Measurements from ENCODE around the gene KRT74.

Gene KRT74

DNA sequence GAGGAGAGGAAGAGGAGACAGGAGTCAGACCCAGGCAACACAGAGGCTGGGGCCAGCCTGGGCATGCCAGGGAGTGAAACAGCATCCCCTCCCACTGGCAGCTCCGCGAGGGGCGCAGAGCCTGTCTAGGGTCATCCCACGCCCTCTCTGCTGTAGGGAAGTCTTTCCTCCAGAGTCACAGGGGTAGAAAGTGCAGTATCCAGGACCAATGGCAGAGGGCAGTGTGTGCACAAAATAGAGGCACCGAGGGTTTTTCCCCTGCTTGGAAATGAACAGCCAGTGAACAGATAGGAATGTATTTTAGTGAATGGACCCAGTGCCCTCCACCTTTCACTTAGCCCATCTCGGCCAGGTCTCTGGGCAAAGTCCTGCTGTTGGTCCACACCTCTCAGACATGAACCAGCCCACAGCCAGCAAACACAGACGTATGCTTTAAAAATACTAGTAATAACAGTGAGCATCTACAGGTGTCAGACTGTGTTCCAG, 9.4 kb upstream of the KRT74 start:
- Histone ChIP-seq H3K9me3 (ENCODE audit: severe bottlenecking) (no peaks in the 10 kb centered on the region), H3K27ac (ENCODE audit: poor library complexity, severe bottlenecking) (peak overlapping the region; percentile 83), H3K27me3 (ENCODE audit: insufficient read depth, poor library complexity, severe bottlenecking) (no peaks in the 10 kb centered on the region), H3K4me1 (ENCODE audit: insufficient read depth, poor library complexity, severe bottlenecking) (peaks cover 40% of the 10 kb centered on the region), H3K4me3 (ENCODE audit: severe bottlenecking) (no peak overlapping the region), H3K36me3 (ENCODE audit: low read depth) (no peaks in the 10 kb centered on the region)
- DNase-seq (ENCODE audit: low spot score) (peak; percentile 94), ATAC-seq (ENCODE audit: low read depth) (peak; percentile 93)
- TF ChIP-seq, protein P1, sequence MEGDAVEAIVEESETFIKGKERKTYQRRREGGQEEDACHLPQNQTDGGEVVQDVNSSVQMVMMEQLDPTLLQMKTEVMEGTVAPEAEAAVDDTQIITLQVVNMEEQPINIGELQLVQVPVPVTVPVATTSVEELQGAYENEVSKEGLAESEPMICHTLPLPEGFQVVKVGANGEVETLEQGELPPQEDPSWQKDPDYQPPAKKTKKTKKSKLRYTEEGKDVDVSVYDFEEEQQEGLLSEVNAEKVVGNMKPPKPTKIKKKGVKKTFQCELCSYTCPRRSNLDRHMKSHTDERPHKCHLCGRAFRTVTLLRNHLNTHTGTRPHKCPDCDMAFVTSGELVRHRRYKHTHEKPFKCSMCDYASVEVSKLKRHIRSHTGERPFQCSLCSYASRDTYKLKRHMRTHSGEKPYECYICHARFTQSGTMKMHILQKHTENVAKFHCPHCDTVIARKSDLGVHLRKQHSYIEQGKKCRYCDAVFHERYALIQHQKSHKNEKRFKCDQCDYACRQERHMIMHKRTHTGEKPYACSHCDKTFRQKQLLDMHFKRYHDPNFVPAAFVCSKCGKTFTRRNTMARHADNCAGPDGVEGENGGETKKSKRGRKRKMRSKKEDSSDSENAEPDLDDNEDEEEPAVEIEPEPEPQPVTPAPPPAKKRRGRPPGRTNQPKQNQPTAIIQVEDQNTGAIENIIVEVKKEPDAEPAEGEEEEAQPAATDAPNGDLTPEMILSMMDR (IDR thresholded peaks at IDR 0.05; ENCODE audit: poor library complexity, severe bottlenecking), result peak; percentile 88

GRCh38 chr12:52582486-52582885, 8.8 kb upstream of the KRT74 start:
- ATAC-seq (ENCODE audit: low read depth), result peak; percentile 1; the same call in 1 of the 3 replicates
- Histone ChIP-seq H3K27me3 (ENCODE audit: insufficient read depth, poor library complexity, severe bottlenecking) (no peaks in the 10 kb centered on the region), H3K27ac (ENCODE audit: poor library complexity, severe bottlenecking) (peak overlapping the region; percentile 83), H3K9me3 (ENCODE audit: severe bottlenecking) (no peaks in the 10 kb centered on the region), H3K36me3 (ENCODE audit: low read depth) (no peaks in the 10 kb centered on the region), H3K4me3 (ENCODE audit: severe bottlenecking) (no peak overlapping the region), H3K4me1 (ENCODE audit: insufficient read depth, poor library complexity, severe bottlenecking) (peaks cover 40% of the 10 kb centered on the region)
- TF ChIP-seq, protein P1 (IDR thresholded peaks at IDR 0.05; ENCODE audit: poor library complexity, severe bottlenecking), result no peak
- DNase-seq (ENCODE audit: low spot score), result no peak

DNA sequence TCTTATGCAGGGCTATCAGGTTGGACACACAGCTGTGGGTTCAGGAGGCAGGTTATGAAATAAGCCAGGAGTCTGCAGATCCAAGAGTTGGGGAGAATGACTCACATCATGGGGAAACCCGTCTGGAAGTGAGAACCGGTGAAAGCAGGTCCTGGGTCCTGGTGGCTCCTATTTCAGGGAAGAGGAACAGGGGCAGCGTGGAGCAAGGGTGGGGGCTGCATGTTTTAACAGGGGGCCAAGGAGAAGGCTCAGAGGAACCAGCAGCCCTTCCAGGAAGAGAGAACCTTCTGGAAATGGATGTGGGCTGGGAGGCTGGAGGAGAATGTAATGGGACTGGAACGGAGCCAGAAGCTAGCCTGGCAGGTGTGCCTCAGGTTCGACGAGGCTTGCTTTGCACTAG, 7.8 kb upstream of the KRT74 start:
- no peaks in the 10 kb centered on the region for H3K27me3 ChIP-seq (ENCODE audit: insufficient read depth, poor library complexity, severe bottlenecking)
- TF ChIP-seq, protein P1 (IDR thresholded peaks at IDR 0.05; ENCODE audit: poor library complexity, severe bottlenecking), result no peak
- no peaks in the 10 kb centered on the region for H3K36me3 ChIP-seq (ENCODE audit: low read depth)
- peaks cover 40% of the 10 kb centered on the region for H3K4me1 ChIP-seq (ENCODE audit: insufficient read depth, poor library complexity, severe bottlenecking)
- no peak overlapping the region for H3K4me3 ChIP-seq (ENCODE audit: severe bottlenecking)
- H3K27ac ChIP-seq (ENCODE audit: poor library complexity, severe bottlenecking), result peak overlapping the region; percentile 83
- no peaks in the 10 kb centered on the region for H3K9me3 ChIP-seq (ENCODE audit: severe bottlenecking)
- peak; percentile 64 for ATAC-seq (ENCODE audit: low read depth)
- peak; percentile 71 for DNase-seq (ENCODE audit: low spot score)

DNA sequence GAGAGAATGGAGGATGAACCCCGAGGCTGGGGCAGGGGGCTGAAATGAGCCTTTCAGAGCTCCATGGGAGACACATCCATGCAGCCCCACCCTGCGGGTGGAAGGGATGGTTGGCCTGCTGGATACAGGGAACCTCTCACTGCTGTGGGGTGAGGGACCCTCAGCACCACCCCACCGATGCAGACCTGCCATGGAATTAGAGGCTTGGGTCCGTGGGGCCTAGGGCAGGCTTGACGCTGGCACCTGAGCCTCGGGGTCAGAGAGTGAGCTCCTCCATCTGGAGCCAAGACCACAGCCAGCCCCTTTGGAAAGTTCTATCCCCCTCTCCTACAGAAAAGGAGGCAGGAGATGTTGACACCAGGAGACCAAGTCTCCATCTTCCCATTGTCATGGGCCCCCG, 7.4 kb upstream of the KRT74 start:
- no peak for ATAC-seq (ENCODE audit: low read depth)
- Histone ChIP-seq H3K9me3 (ENCODE audit: severe bottlenecking) (no peaks in the 10 kb centered on the region), H3K27me3 (ENCODE audit: insufficient read depth, poor library complexity, severe bottlenecking) (no peaks in the 10 kb centered on the region)

DNA sequence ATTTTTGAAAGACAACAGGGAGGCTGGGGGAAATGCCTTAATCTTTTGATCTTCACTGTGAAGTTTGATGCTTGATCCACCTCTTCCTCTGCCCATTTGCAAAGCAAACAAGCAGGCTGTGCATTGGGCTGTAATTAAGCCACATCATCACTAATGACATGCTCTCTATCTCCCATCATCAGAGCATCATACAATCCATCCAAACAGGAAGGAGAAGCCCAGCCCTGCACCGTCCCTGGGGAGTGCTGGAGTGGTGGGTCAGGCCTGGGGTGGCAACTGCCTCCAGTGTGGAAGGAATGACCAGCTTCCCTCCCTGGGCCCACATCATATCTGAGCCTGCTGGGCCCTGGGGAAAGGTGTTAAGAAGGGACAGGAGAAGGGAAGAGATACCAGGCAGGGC, 6.9 kb upstream of the KRT74 start:
- TF ChIP-seq, protein P1 (IDR thresholded peaks at IDR 0.05; ENCODE audit: poor library complexity, severe bottlenecking), result no peak
- no peak for ATAC-seq (ENCODE audit: low read depth)

More for the DNA sequence above, 7.4 kb upstream of the KRT74 start:
- Histone ChIP-seq H3K4me1 (ENCODE audit: insufficient read depth, poor library complexity, severe bottlenecking) (peaks cover 40% of the 10 kb centered on the region), H3K4me3 (ENCODE audit: severe bottlenecking) (no peak overlapping the region), H3K27ac (ENCODE audit: poor library complexity, severe bottlenecking) (peak overlapping the region; percentile 83), H3K36me3 (ENCODE audit: low read depth) (no peaks in the 10 kb centered on the region)
- TF ChIP-seq, protein P1 (IDR thresholded peaks at IDR 0.05; ENCODE audit: poor library complexity, severe bottlenecking), result no peak
- DNase-seq (ENCODE audit: low spot score), result peak; percentile 38

More for the DNA sequence above, 6.9 kb upstream of the KRT74 start:
- no peaks in the 10 kb centered on the region for H3K9me3 ChIP-seq (ENCODE audit: severe bottlenecking)
- peak overlapping the region; percentile 83 for H3K27ac ChIP-seq (ENCODE audit: poor library complexity, severe bottlenecking)
- peak; percentile 19 for DNase-seq (ENCODE audit: low spot score)
- H3K36me3 ChIP-seq (ENCODE audit: low read depth), result no peaks in the 10 kb centered on the region
- H3K27me3 ChIP-seq (ENCODE audit: insufficient read depth, poor library complexity, severe bottlenecking), result no peaks in the 10 kb centered on the region
- peaks cover 40% of the 10 kb centered on the region for H3K4me1 ChIP-seq (ENCODE audit: insufficient read depth, poor library complexity, severe bottlenecking)
- H3K4me3 ChIP-seq (ENCODE audit: severe bottlenecking), result no peak overlapping the region

Measured in RWPE2 (cell line).